Smooth muscle cell (in vitro differentiated cells): ENCODE results near the gene NPL. TPM values are rescaled to one million over a fixed set of nuclear protein-coding genes. Genes with fewer than 3 reads are reported as not detected.

ENCODE experiments used
- DNase-seq: peaks from one replicate; lab custom pipeline; 2025; ENCODE audit not compliant: unreplicated experiment; lab: John Stamatoyannopoulos, UW
- H2AFZ ChIP-seq: fragments of 200-600 bp; sonication (generic); 2 replicates; pipeline ENCODE4 v1.6.0; 2016; ENCODE audit warnings: antibody characterized with exemption, low read depth, mild to moderate bottlenecking
- H3F3A ChIP-seq: fragments of 200-600 bp; sonication (generic); 2 replicates; pipeline ENCODE4 v1.6.0; 2017; ENCODE audit warnings: antibody characterized with exemption, low read depth
- H3K27ac ChIP-seq: fragments of 200-600 bp; sonication (generic); 2 replicates; pipeline ENCODE4 v1.5.1; 2016; ENCODE audit warnings: low read depth, mild to moderate bottlenecking
- H3K27me3 ChIP-seq: fragments of 200-600 bp; sonication (generic); 2 replicates; pipeline ENCODE4 v1.6.1; 2016; ENCODE audit warnings: low read depth, mild to moderate bottlenecking
- H3K36me3 ChIP-seq: fragments of 200-600 bp; sonication (generic); 2 replicates; pipeline ENCODE4 v1.5.1; 2016; ENCODE audit warnings: low read depth
- H3K4me1 ChIP-seq: fragments of 200-600 bp; sonication (generic); 2 replicates; pipeline ENCODE4 v1.5.1; 2016; ENCODE audit warnings: low read depth
- H3K4me2 ChIP-seq: fragments of 200-600 bp; sonication (generic); 2 replicates; pipeline ENCODE4 v1.6.0; 2016; ENCODE audit warnings: mild to moderate bottlenecking
- H3K4me3 ChIP-seq: fragments of 200-600 bp; sonication (generic); 2 replicates; pipeline ENCODE4 v1.5.1; 2016; ENCODE audit warnings: mild to moderate bottlenecking
- H3K79me2 ChIP-seq: fragments of 200-600 bp; sonication (generic); 2 replicates; pipeline ENCODE4 v1.6.0; 2016; ENCODE audit warnings: low read depth, mild to moderate bottlenecking
- H3K9ac ChIP-seq: fragments of 200-600 bp; sonication (generic); 2 replicates; pipeline ENCODE4 v1.6.0; 2016; ENCODE audit warnings: low read depth
- H3K9me3 ChIP-seq: fragments of 200-600 bp; sonication (generic); replicated peaks from 2 replicates; pipeline ENCODE4 v1.5.1; 2016; ENCODE audit warnings: low read depth
- H4K20me1 ChIP-seq: fragments of 200-600 bp; sonication (generic); 2 replicates; pipeline ENCODE4 v1.6.0; 2016; ENCODE audit warnings: low read depth
- WGBS: methylation state at CpG from one replicate; pipeline ENCODE4 v1.1.7; 2016; ENCODE audit warnings: low lambda C conversion rate; 5-methylcytosine and 5-hydroxymethylcytosine counted together
- polyA plus RNA-seq: library from polyadenylated mRNA; unstranded; fragments of >200 nt; fragmentation: Nextera tagmentation; extraction: Ambion mirVana; gene quantifications from 2 replicates; pipeline ENCODE4 v1.2.1, GENCODE V29; 2016
- total RNA-seq: library from RNA; depleted of rRNA; stranded (reverse); fragments of >200 nt; gene quantifications from 2 replicates; pipeline ENCODE4 v1.2.3, GENCODE V29; 2014
- TF ChIP-seq, protein P1 (sequence below): fragments of 200-600 bp; sonication (generic); IDR thresholded peaks from 2 replicates; pipeline ENCODE4 v1.5.1; 2017; ENCODE audit warnings: borderline replicate concordance, mild to moderate bottlenecking, antibody characterized with exemption; ENCODE audit not compliant: insufficient read depth, poor library complexity, severe bottlenecking

The NPL gene
- total and polyA plus RNA-seq, 2 experiments from 2014 or later = 1.3 to 1.4 TPM

GRCh38 chr1:182755632-182756031 lies 33.9 kb upstream of the NPL start:
- Histone ChIP-seq H4K20me1 (no peaks in the 10 kb centered on the region), H3K36me3 (no peaks in the 10 kb centered on the region), H3K27ac (no peak overlapping the region), H3K4me3 (no peak overlapping the region), H3K27me3 (no peaks in the 10 kb centered on the region), H3K4me1 (no peaks in the 10 kb centered on the region), H3K9me3 (no peaks in the 10 kb centered on the region), H3F3A (no peaks in the 10 kb centered on the region), H3K4me2 (no peak overlapping the region), H3K9ac (no peak overlapping the region), H2AFZ (no peak overlapping the region), H3K79me2 (no peaks in the 10 kb centered on the region)
- DNase-seq = no peak
- TF ChIP-seq, protein P1, sequence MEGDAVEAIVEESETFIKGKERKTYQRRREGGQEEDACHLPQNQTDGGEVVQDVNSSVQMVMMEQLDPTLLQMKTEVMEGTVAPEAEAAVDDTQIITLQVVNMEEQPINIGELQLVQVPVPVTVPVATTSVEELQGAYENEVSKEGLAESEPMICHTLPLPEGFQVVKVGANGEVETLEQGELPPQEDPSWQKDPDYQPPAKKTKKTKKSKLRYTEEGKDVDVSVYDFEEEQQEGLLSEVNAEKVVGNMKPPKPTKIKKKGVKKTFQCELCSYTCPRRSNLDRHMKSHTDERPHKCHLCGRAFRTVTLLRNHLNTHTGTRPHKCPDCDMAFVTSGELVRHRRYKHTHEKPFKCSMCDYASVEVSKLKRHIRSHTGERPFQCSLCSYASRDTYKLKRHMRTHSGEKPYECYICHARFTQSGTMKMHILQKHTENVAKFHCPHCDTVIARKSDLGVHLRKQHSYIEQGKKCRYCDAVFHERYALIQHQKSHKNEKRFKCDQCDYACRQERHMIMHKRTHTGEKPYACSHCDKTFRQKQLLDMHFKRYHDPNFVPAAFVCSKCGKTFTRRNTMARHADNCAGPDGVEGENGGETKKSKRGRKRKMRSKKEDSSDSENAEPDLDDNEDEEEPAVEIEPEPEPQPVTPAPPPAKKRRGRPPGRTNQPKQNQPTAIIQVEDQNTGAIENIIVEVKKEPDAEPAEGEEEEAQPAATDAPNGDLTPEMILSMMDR = no peak

DNA sequence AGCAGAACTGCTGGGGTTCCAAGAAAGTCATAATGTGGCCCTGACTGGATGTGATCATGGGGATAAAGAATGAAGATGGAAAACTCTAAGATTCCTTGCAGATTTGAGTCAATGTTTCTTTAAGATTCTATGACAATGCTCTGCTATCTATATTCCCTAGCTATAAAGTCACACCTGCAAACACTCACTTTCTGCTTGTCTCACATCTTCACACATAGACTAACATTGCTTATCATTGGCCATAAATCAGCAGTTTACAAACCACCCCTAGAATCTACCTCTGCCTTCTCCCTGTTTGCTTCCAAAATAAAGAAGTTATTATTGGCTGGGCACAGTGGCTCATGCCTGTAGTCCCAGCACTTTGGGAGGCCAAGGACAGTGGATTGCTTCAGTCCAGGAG lies 33.1 kb upstream of the NPL start:
- Histone ChIP-seq H2AFZ (no peak overlapping the region), H3K4me1 (no peaks in the 10 kb centered on the region), H3K9ac (no peak overlapping the region), H3K4me3 (no peak overlapping the region), H3K4me2 (no peak overlapping the region), H3F3A (no peaks in the 10 kb centered on the region), H4K20me1 (no peaks in the 10 kb centered on the region), H3K27me3 (no peaks in the 10 kb centered on the region), H3K79me2 (no peaks in the 10 kb centered on the region), H3K36me3 (no peaks in the 10 kb centered on the region), H3K27ac (no peak overlapping the region), H3K9me3 (no peaks in the 10 kb centered on the region)
- TF ChIP-seq, protein P1 = no peak
- no peak for DNase-seq

DNA sequence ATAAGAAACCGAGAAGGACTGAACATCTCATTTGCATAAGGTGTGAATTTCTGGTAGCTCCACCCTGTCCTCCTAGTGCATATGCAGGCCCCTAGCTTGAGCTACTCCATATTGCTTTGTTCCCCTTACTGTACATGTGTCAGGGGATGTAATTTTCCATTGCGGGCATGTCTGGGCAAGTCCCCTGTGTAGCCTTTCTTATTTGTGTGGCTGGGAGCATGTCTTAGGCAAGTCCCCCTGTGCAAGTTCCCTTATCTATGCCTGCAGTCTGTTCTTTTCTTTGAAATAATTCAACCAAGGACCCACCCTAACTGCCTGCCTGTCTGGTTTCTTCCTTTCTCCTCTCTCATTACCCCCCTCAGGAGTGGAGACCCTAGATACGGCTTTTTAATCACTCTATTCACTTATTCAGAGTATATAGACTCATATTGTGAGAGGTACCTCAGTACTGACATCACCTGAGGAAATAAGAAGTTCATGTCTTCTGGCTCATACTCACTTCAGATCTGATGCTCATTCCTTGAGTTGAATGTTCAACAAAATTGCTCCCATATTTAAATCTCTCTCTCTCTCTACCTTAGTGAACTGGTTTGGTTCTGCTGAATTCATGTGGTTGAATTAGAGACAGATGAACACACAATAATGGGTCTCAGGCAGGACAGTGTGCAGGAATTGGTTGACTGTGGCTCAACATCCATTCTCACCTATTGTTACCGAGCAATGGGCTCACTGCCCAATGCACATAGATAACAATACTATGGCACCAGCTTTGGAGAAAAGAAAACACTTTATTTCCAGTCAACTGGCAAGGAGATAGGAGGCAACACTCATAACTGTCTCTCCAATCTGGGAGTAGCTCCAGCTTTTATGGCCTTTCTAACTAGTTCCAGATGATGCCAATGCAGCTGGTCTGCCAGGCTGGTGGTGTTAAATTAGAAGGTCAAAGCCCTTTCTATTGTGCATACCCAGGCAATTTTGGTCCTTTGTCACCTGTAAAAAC lies 27.9 kb upstream of the NPL start:
- H3K4me3 ChIP-seq = no peak overlapping the region
- no peak overlapping the region for H3K9ac ChIP-seq
- no peak overlapping the region for H3K27ac ChIP-seq
- no peak for DNase-seq
- no peaks in the 10 kb centered on the region for H4K20me1 ChIP-seq
- H3K4me1 ChIP-seq = no peaks in the 10 kb centered on the region
- no peaks in the 10 kb centered on the region for H3K36me3 ChIP-seq
- 85% methylated on average over 4 of the region's 4 CpGs for WGBS
- TF ChIP-seq, protein P1 = no peak
- no peaks in the 10 kb centered on the region for H3K9me3 ChIP-seq
- no peaks in the 10 kb centered on the region for H3K27me3 ChIP-seq
- no peak overlapping the region for H3K4me2 ChIP-seq
- no peaks in the 10 kb centered on the region for H3K79me2 ChIP-seq
- H3F3A ChIP-seq = no peaks in the 10 kb centered on the region
- H2AFZ ChIP-seq = no peak overlapping the region

DNA sequence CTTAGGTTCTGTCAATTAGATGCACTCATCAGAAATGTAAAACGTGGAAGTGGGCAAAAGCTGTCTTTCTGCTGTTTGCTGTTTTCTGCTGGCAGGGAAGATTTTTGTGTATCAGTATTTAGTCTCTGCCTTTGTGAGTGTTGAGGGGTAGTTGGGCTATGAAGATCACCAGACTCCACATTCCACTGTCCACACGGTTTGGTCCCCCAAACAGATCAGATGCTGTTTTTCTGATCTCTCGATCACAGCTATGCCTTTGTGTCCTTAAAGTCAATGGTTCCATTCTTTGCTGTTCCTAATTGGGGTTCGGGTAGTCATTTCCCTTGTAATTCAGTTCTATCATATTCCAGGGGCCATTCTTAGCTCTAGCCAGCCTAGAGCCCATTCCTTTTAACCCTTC lies 27.0 kb upstream of the NPL start:
- H3K9me3 ChIP-seq = no peaks in the 10 kb centered on the region
- no peaks in the 10 kb centered on the region for H3K36me3 ChIP-seq
- no peaks in the 10 kb centered on the region for H3K4me1 ChIP-seq
- TF ChIP-seq, protein P1 = no peak
- no peak overlapping the region for H3K27ac ChIP-seq
- H3F3A ChIP-seq = no peaks in the 10 kb centered on the region
- no peak overlapping the region for H3K4me2 ChIP-seq
- no peak overlapping the region for H3K4me3 ChIP-seq
- 84% methylated on average over 4 of the region's 4 CpGs for WGBS
- no peaks in the 10 kb centered on the region for H3K27me3 ChIP-seq
- H4K20me1 ChIP-seq = no peaks in the 10 kb centered on the region
- H3K79me2 ChIP-seq = no peaks in the 10 kb centered on the region
- DNase-seq = no peak
- no peak overlapping the region for H3K9ac ChIP-seq
- H2AFZ ChIP-seq = no peak overlapping the region
